GM19099 (cell line): ENCODE measurements around the gene TSPO2.

Experiments used
- POLR2A ChIP-seq: IDR thresholded peaks from 3 replicates; pipeline ENCODE4 v1.6.1; 2011; ENCODE audit warnings: low read depth; ENCODE audit not compliant: insufficient read length; ENCODE audit errors: extremely low read depth

Gene TSPO2

GRCh38 chr6:41075651-41076626 is 33.7 kb downstream of the TSPO2 start:
- TF ChIP-seq POLR2A: no peak

- no peak for TF ChIP-seq POLR2A
Measured at GRCh38 chr6:41077536-41077935, 35.3 kb downstream of the TSPO2 start.

GRCh38 chr6:41078101-41078500 is 35.8 kb downstream of the TSPO2 start:
- no peak for TF ChIP-seq POLR2A

- no peak for TF ChIP-seq POLR2A
Measured at GRCh38 chr6:41079080-41079479, 36.8 kb downstream of the TSPO2 start.

GRCh38 chr6:41080621-41081020 is 38.4 kb downstream of the TSPO2 start:
- no peak for TF ChIP-seq POLR2A

GRCh38 chr6:41083072-41083471 is 40.8 kb downstream of the TSPO2 start:
- TF ChIP-seq POLR2A: no peak

GRCh38 chr6:41085182-41085581 is 42.9 kb downstream of the TSPO2 start:
- no peak for TF ChIP-seq POLR2A

- TF ChIP-seq POLR2A: no peak
Measured at GRCh38 chr6:41088451-41088850, 46.2 kb downstream of the TSPO2 start.

GRCh38 chr6:41090841-41091761 is 48.8 kb downstream of the TSPO2 start:
- TF ChIP-seq POLR2A: no peak

- no peak for TF ChIP-seq POLR2A
Measured at GRCh38 chr6:41092421-41093140, 50.3 kb downstream of the TSPO2 start.

- TF ChIP-seq POLR2A: no peak
Measured at GRCh38 chr6:41093729-41094128, 51.5 kb downstream of the TSPO2 start.
